SK-MEL-5 (cell line): Measurements from ENCODE around the gene MACROD1. TPM values are rescaled to one million over a fixed set of nuclear protein-coding genes. Genes with fewer than 3 reads are reported as not detected.

Experiments
- DNase-seq: peaks from one replicate; pipeline ENCODE4 v3.0.0-alpha.2; 2016; ENCODE audit warnings: low read depth, low spot score
- in situ Hi-C: cut with HindIII; loops from 2 replicates; pipeline ENCODE4 v1.10.0; 2016; ENCODE audit warnings: low sequenced_read_pairs, high pct_unique_total_duplicates, low pct_unique_long_range_greater_than_20kb
- total RNA-seq: library from RNA; depleted of rRNA; stranded (reverse); fragments of >200 nt; shearing (Covaris generic); gene quantifications from 2 replicates; pipeline ENCODE4 v1.2.3, GENCODE V29; 2014

The MACROD1 gene
- total RNA-seq, 1 experiment from 2014 or later: 15.7 TPM

DNA sequence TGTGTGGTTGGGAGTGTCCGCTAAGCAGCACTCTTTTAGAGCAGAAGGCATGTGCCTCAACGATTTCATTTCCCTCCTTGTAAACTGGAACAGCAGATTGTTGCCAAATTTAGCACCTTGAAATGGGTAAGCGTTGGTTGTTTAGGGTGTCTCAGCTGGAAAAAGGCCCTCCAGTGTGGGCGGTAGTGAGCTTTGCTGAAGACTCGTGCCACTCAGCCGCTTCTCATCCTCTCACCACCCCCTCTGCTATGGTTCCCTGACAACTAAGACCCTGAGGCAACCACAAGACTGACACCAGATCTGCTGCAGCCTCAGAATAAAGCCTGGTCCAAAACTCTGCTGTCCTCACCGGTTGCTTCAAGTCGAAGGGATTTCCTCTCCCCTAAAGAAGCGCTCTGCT, 30.7 kb upstream of the MACROD1 start:
- peak; percentile 80 for DNase-seq
- in situ Hi-C loops: no loop called here

DNA sequence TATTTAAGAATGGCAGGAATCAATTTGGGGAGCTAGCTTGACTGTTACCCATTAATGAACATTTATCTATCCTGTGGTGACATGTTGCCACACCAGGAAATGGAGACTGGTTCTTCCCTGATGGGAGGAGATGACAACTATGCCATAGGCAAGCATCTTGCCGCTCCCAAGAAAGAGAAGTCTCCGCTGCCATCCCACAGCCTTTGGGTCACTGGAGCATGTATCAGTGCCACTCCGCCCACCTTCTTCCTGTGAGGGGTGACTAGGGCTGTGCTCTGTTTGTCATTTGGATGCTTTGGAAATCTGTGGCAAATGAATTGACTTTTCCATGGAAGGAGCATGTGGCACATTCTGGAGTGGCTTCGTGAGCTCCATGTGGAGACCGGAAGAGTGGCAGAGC, 26.5 kb upstream of the MACROD1 start:
- in situ Hi-C loops: no loop called here
- DNase-seq: no peak

DNA sequence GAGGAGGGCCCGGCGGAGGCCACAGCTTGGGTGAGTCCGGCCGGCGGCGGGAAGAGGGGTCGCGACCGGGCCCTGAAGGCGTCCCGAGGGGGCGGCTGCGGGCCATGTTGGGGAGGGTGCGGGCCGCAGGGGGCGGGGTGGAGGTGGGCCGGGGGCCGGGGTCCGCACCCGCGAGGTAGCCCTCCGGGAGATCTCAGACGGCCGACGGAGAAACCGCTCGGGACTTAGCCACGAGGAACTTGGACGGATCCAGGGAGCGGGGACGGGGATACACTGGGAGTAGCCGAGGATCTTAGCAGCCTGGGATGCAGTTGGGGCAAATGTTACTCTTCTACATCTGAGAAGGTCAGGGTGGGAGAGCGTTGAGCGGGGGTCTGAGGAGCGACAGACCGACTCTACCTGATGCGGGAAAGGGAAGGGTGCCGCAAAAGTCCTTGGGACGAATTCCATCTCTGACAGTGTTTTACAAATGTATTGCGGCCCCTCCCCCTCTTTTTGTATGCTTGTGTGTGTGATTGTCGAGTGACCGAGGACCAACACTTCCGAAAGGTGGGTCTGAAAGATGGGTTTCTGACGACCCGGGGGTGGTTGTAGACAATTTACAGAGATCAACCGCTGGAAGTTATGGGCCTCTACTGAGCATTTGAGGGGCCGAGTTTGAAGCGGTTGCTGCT, 20.7 kb upstream of the MACROD1 start:
- no peak for DNase-seq
- in situ Hi-C loops: no loop called here

DNA sequence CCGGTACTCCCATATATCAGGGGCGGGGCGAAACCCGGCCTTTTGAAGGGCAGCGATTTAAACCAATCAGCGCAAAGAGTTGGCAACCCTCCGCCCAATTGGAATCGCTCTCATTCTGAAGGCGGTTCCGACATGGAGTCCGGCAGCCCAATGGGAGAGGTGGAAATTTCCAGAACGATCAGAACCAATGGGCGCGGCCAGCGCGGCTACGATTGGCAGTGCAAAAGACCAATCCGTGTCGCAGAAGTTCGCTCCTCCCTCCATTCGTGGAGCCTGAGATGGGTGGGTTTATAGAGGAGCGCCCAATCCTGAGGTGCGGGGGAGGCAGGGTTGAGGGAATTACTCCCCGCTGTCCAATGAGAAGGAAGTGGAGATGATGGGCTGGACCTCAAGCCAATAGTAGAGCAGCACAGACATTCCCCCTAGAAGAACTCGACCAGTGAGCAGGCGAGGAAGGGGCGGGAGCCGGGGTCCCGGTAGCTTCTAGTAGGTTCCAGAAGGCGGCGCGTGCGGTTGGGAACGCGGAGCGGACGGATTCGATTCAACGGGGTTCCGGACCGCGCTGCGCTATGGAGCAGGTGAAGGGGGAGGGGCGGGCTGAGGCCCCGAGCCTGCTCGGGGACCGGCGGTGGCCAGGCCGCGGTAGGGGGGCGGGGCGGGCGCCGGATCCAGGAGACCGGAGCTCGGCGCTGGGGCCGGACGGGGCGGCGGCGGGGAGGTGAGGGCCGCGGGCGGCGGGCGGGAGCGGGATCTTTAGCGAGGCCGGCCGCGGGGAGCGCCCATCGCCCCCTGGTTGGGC, 20.0 kb upstream of the MACROD1 start, which contains the start of gene STIP1:
STIP1 (plus strand) TSS at position 479 of the 799 bp plus-strand sequence; CDS start at position 570, 91 bp downstream.
- peak; percentile 99 for DNase-seq
- in situ Hi-C loops: no loop called here

DNA sequence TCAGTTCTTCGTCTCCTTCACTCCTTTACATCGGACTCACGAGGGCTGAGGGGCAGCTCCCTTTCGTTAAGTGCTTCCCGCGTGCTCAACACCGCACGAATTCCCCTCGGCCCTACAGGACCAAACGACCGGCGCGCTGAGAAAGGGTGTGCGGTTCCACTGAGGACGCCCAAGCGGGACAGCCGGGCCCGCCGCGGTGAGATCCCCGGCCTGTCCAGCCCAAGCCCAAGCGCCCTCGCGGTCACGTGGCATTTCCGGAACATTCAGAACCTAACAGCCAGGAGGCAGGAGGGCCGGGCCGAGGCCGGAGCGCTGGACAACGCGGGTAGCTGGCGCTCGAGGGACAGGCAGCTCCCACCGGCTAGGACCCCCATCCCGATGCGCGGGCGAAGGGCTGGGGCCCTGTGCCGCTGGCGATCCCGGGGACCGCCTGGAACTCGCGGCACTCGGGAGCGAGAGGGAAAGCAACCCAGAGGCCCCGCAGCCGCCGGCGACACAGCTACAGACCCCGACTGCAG, 19.3 kb upstream of the MACROD1 start:
- in situ Hi-C loops: no loop called here
- peak; percentile 62 for DNase-seq

DNA sequence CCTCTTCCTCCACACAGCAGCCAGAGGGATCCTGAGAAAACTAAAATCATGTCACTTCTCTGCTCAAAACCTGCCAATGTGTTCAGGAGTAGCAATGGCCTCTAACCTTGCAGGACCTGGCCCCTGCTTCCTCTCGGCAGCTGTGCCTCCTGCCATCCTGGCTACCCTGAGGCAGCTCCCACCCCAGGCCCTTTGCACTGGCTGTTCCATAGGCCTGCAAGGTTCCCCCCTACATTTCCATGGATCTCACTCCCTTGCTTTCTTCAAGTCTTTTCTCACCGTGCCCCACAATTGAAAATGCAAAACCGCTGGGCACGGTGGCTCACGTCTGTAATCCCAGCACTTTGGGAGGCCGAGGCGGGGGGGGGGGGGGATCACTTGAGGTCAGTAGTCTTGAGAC, 18.0 kb upstream of the MACROD1 start:
- DNase-seq: no peak
- in situ Hi-C loops: no loop called here

DNA sequence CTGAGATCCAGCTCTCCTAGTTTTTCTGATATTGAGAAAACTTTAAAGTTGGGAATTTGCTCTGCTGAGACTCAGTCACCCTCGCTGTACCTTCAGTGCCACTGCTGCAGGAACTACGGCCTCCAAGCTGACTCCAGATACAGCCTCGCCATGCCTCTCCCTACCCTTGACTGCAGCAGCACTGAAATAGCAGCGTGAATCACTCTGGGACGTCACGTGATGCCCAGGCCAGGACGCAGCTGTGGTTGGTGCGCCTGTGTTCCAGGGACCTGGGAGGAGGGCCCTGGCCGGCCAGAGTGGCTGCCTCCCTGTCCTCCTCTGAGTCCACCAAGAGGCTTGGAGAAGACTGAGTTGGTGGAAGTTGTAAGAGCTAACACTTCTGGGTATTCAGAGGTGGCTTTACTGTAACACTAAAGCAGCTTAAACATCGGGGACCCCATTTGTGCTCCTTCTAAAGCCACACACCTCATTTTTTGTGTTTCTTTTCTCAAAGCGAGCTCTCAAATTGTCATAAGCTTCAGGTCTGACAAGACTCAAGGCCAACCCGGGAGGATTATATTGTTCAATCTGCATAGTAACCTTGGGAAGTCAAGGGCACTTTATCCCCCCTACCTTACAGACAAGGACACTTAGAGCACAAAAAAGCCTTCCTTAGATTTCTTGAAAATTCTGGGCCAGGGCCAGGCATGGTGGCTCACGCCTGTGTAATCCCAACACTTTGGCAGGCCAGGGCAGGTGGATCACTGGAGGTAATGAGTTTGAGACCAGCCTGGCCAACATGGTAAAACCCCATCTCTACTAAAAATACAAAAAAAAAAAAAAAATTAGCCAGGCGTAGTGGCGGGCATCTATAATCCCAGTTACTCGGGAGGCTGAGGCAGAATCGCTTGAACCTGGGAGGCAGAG, 15.8 kb upstream of the MACROD1 start:
- in situ Hi-C loops: no loop called here
- peak; percentile 82 for DNase-seq

DNA sequence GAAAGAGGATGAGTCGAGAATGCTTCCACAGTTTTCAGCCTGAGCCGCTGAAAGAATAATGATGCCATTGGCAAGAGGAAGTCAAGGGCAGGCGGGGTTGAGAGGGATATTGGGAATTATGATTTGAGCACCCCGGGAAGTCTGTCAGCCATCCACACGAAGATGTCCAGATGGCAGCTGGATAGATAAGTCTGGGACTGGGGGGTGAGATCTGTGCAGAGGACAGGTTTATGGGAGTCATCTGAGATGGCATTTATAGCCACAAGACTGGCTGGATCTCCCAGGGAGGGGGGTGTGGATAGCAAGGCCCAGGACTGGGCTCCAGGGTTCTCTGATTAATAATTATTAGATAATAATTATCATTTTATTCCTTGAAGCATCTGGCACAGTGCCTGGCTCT, 15.0 kb upstream of the MACROD1 start:
- DNase-seq: no peak
- in situ Hi-C loops: no loop called here

DNA sequence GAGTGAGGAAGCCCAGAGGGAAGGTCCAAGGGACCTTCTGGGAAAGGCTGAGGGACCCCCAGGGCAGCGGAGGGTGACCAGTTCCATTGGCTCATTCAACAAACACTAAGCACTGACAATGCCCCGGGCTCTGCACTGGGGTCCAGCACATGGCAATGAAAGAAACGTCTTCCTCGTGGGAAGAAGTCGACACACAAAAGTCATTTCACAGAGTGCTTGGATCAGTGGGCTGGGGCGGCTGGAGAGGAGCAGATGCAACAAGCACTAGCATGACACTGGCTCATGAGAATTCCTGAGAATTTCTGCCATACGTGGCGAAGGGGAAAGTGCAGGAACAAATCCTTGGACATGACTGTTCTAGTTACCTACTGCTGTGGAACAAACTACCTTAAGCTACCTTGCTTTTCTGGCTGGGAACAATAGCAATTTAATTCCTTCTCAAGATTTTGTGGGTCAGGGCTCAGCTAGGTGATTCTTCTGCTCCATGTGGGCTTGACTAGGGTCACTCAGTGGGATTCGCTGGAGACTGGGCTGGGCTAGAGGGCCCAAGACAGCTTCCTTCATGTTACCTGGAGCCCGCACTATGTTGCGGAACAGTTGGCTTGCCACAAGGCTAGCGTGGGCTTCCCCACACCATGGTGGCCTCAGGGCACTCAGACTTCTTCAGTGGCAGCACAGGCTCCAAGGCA, 13.2 kb upstream of the MACROD1 start:
- in situ Hi-C loops: no loop called here
- DNase-seq: no peak

DNA sequence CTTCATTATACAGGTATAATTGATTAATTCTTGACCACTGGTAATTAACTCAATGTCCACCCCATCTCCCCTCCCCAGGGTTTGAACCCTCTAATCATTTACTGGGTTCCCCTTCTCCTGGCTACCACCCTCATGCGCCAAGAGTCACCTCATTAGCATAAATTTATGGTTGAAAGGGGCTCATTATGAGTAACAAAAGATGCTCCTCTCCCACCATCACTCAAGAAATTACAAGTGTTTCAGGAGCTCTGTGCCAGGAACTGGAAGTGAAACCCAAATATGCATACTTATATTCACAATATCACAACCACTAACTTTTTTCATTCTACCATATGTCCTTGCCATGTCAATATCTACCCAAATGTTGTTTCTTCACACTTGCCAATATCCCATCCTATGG, 12.3 kb upstream of the MACROD1 start:
- in situ Hi-C loops: no loop called here
- DNase-seq: no peak

DNA sequence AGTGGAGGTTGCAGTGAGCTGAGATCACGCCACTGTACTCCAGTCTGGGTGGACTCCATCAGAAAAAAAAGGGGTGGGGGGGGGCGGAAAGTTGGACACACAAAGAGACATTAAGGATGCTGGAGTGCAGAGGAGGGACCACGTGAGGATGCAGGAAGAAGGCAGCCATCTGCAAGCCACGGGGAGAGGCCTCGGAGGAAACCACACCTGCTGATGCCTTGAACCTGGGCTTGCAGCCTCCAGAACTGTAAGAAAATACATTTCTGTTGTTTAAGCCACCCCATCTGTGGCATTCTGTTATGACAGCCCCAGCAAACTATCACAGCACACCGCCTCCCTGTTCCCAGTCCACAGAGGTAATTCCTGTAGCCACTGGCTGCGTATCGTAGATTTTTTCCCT, 10.8 kb upstream of the MACROD1 start:
- no peak for DNase-seq
- in situ Hi-C loops: no loop called here

DNA sequence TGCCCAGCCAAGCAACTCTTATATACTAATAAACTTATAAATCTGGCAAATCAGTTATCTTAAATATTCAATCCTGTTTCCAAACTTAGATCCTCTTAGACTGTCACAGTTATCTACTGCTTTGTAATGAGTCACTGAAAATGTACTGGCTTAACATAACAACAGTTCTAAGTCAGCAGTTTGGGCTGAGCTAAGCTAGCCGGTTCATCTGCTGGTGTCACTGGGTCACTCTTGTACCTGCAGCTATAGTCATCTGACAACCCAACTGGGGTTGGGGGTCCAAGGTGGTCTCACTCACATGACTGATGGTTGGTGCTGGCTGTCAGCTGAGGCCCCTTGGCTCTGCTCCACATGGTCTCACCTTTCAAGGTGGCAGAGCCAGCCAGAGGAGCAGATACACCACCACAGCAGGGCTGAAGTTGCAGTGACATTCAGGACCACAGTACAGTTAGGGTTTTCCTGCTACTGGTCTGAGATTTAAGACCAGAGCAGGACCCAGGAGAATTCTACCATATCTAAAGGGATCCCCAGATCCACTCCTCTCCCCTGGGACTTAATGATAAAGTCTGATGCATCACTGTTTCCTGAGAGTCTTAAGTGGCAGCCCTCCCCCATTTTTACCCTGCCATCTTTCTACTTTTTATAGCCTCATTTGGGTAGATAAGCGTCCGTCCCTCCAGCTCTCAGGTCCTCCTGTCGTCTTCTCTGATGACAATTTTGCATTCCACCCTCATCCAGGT, 7.9 kb upstream of the MACROD1 start:
- DNase-seq: no peak
- in situ Hi-C loops: no loop called here

DNA sequence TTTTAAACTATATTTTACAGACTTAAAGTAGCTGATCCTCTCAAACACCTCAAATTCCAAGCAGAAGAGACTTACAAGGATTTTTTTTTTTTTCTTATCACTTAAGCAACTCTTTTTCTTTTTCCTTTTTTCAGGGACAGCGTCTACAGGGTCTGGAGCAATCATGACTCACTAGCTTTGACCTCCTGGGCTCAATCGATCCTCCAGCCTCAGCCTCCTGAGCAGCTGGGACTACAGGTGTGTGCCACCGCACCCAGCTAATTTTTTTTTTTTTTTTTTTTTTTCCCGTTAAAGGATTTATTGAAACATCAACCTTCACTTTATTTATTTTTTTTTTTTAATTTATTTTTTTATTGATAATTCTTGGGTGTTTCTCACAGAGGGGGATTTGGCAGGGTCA, 4.5 kb upstream of the MACROD1 start:
- in situ Hi-C loops: no loop called here
- DNase-seq: no peak

DNA sequence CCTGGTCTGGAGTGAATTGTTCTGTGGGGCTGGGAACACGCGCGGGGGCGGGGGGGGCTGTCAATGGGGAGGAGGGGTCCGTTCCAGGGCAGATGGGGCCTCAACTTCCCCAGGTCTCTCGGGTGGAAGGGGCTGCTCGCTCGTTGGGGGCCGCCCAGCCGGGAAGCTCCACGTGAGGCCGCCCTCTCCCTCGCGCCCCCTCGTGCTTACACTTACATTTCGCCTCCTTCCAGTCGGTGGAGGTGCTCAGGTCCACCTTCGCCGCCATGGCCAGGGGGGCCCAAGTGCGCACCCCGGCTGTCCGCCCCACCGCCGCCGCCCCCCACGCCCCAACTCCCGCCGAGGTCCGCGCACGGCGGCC, 452 bp downstream of the MACROD1 start:
- no peak for DNase-seq
- in situ Hi-C loops: no loop called here

DNA sequence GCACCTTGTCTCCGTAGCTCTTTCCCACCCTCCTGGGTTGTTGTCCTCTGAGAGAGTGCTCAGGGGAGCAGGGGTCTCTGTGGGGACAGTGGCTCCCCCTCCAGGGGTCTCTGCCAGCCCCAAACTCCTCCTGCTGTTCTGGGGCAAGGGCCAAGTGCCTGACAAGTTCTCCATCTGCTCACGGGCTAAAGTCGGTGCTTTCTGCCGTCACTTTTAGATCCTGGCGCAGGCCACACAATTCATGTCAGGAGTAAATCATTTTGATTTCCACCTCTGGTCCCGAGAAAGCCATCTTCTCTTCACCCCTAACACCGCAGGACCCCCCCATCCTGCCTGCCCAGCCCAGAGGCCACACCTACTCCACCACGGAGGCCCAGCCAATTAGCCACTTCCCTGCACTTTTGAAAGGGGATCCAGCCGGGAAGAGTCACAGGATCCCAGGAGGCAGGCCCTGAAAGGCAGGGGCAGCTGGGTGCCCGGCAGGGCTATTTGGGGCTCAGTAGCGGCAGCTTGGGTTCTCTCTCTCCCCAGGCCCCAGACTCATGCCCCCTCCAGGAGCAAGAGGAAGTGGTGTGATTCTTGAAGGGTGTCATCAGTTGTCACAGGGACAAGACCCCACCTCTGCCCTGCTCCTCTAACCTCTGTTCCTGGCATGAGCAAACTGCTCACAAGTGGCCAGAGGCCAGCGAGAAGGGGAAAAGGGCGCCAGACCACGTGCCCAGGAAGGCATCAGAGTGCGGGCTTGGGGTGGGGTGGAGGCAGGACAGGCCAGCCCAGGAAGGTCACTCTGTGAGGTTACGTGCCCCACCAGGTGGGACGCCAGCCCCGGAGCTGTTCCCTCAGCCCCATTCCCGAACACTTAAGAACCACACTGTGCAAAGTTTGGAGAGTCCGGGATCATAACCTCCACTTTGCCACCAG, 1.3 kb downstream of the MACROD1 start:
- DNase-seq: no peak
- in situ Hi-C loops: no loop called here

DNA sequence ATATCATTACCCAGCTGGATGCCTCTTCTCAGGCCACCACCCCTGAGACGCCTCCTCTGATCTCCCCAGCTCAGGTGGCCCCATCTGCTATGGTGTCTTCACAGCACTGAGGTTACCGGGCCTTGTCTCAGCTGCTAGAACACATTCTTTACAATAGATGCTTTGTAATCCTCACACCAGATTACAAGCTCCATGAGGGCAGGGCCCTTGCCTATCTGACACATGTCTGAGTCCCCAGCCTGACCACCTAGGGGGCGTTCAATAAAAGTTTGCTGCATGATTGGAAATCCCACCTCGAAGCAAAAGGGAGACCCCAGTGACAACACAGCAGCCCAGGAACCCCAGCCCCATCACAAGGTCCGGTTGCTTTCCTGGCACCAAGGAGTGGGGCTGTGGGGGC, 2.0 kb downstream of the MACROD1 start:
- no peak for DNase-seq
- in situ Hi-C loops: no loop called here
